ENCODE data around the gene COA3. TPM values are rescaled to one million over a fixed set of nuclear protein-coding genes. Genes with fewer than 3 reads are reported as not detected.

The COA3 gene
- total RNA-seq, 2 donors from 2014 or later, result 69.2 to 72.4 TPM

GRCh38 chr17:42781639-42782165 lies 16.8 kb downstream of the COA3 start:
- Histone ChIP-seq H3K4me3 (no peak overlapping the region), H3K27ac (no peak overlapping the region), H3K36me3 (replicated peaks in 1 of 2; ENCODE audit: insufficient read depth in 1 of 2, low read depth in 2 of 2) (peaks cover 6 to 14% of the 10 kb centered on the region in 2 donors), H3K4me1 (peaks cover 28% of the 10 kb centered on the region), H3K9me3 (no peaks in the 10 kb centered on the region), H3K27me3 (peaks cover 0 to 32% of the 10 kb centered on the region in 2 donors)
- intact Hi-C loops (cut with DNase I), result no loop called here
- ATAC-seq (no peak), DNase-seq (no peak)
- TF ChIP-seq CTCF (IDR thresholded peaks at IDR 0.05), result no peak
- no peak for TF ChIP-seq POLR2A (IDR thresholded peaks at IDR 0.05)
- WGBS, 2 donors, result 28 to 44% methylated on average over 7 to 10 of the region's 10 CpGs

DNA sequence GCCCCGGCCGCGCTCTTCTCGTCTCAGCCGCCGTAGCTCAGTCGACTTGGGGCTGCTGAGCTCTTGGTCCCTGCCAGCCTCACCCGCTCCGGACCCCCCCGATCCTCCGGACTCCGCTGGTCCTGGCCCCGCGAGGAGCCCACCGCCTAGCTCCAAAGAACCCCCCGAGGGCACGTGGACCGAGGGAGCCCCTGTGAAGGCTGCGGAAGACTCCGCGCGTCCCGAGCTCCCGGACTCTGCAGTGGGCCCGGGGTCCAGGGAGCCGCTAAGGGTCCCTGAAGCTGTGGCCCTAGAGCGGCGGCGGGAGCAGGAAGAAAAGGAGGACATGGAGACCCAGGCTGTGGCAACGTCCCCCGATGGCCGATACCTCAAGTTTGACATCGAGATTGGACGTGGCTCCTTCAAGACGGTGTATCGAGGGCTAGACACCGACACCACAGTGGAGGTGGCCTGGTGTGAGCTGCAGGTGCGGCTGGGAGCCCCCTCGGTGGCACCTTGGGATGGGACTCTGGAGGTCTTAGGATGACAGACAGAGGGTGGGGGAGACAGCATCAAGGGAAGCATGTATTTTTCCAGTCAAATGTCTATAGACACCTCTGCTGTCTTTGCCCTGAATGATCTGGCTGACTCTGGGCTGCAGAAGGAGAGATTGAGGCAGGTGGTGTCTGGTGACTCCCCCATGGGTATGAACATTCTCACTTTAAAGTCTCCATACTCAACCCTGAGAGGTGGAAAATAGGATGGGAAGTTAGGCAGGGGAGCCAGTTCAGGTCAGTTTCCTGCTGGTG lies 17.5 kb downstream of the COA3 start:
- intact Hi-C loops (cut with DNase I), result no loop called here
- no peak for ATAC-seq
- TF ChIP-seq CTCF (IDR thresholded peaks at IDR 0.05) (no peak), POLR2A (IDR thresholded peaks at IDR 0.05) (no peak)
- no peak for DNase-seq
- H3K9me3 ChIP-seq, result no peaks in the 10 kb centered on the region
- H3K36me3 ChIP-seq (replicated peaks in 1 of 2; ENCODE audit: insufficient read depth in 1 of 2, low read depth in 2 of 2), result peaks cover 6 to 17% of the 10 kb centered on the region in 2 donors
- H3K4me3 ChIP-seq, result no peak overlapping the region
- no peak overlapping the region for H3K27ac ChIP-seq
- peaks cover 0 to 27% of the 10 kb centered on the region in 2 donors for H3K27me3 ChIP-seq
- H3K4me1 ChIP-seq, result peaks cover 28% of the 10 kb centered on the region
- 12 to 22% methylated on average over 21 to 33 of the region's 39 CpGs for WGBS, 2 donors

GRCh38 chr17:42779936-42780850 lies 18.3 kb downstream of the COA3 start, which contains the start of gene WNK4:
TSS of gene WNK4 (plus strand) at chr17:42780610. CDS start at chr17:42780699, 89 bp downstream.
- no peak within 1 kb of the TSS for H3K4me3 ChIP-seq
- peaks cover 6 to 17% of the 10 kb centered on the region in 2 donors for H3K36me3 ChIP-seq (replicated peaks in 1 of 2; ENCODE audit: insufficient read depth in 1 of 2, low read depth in 2 of 2)
- intact Hi-C loops (cut with DNase I), result no loop called here
- H3K9me3 ChIP-seq, result no peaks in the 10 kb centered on the region
- TF ChIP-seq CTCF (IDR thresholded peaks at IDR 0.05) (no peak), POLR2A (IDR thresholded peaks at IDR 0.05) (peak in 2 of 3 donors; percentile 9 to 14)
- 6 to 17% methylated on average over 7 to 63 of the region's 65 CpGs for WGBS, 2 donors
- H3K27ac ChIP-seq, result no peak within 1 kb of the TSS
- ATAC-seq, result peak; percentile 49
- peaks cover 27% of the 10 kb centered on the region for H3K4me1 ChIP-seq
- DNase-seq, result peak in 1 of 4 donors; percentile 15
- H3K27me3 ChIP-seq, result peaks cover 0 to 19% of the 10 kb centered on the region in 2 donors

DNA sequence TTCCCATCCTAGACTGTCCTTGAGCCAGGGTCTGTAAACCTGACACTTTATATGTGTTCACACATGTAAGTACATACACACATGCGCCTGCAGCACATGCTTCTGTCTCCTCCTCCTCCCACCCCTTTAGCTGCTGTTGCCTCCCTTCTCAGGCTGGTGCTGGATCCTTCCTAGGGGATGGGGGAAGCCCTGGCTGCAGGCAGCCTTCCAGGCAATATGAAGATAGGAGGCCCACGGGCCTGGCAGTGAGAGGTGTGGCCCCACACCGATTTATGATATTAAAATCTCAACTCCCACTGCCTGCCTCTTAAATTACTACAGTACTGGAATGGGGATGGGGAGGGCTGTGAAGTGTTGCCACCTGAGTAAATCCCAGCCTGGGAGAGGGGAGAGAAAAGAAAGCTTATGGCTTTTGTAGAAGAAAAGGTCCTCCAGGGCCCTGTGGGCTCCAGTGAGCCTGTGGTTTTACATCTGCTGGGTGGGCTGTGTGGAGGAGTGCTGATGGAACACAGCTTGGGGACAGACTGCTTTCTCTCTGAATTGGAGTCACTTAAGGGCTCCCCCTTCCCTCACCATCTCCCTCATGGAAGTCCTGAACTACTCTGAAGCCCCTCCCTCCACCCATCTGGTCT lies 19.1 kb downstream of the COA3 start:
- DNase-seq (no peak), ATAC-seq (no peak)
- Histone ChIP-seq H3K27me3 (peaks cover 0 to 15% of the 10 kb centered on the region in 2 donors), H3K4me3 (no peak overlapping the region), H3K9me3 (no peaks in the 10 kb centered on the region), H3K27ac (no peak overlapping the region), H3K36me3 (replicated peaks in 1 of 2; ENCODE audit: insufficient read depth in 1 of 2, low read depth in 2 of 2) (peaks cover 6 to 17% of the 10 kb centered on the region in 2 donors), H3K4me1 (peaks cover 20% of the 10 kb centered on the region)
- intact Hi-C loops (cut with DNase I), result no loop called here
- no peak for TF ChIP-seq POLR2A (IDR thresholded peaks at IDR 0.05)
- TF ChIP-seq CTCF (IDR thresholded peaks at IDR 0.05), result no peak
- WGBS, 2 donors, result 68 to 82% methylated on average over 3 of the region's 3 CpGs

Measured in body of pancreas (tissue), 4 donors.